K562 (cell line): ENCODE results near the gene ING2. TPM values are rescaled to one million over a fixed set of nuclear protein-coding genes. Genes with fewer than 3 reads are reported as not detected.

Source experiments
- C11orf30 ChIP-seq: fragments of 450-650 bp; IDR thresholded peaks from 2 replicates; pipeline ENCODE4 v1.6.1; 2016; ENCODE audit warnings: low read depth, mild to moderate bottlenecking
- CBX8 ChIP-seq: fragments of 200-600 bp; sonication (generic); IDR thresholded peaks from 2 replicates; pipeline ENCODE4 v1.6.1; 2012; ENCODE audit warnings: borderline replicate concordance, mixed run types, low read depth, mild to moderate bottlenecking, moderate library complexity, mixed read lengths, low read length, control low read depth, inconsistent platforms; ENCODE audit not compliant: poor library complexity, severe bottlenecking; ENCODE audit errors: extremely low read depth
- CREB1 ChIP-seq, 2 experiments: sonication (generic) in 1 of 2; formaldehyde crosslinking in 1 of 2; IDR thresholded peaks; 2 replicates each; pipeline versions ENCODE4 v1.6.1 to v1.8.0; 2012 to 2022; ENCODE audit warnings: inconsistent platforms in 1 of 2, mild to moderate bottlenecking in 1 of 2, missing genetic modification reagents in 1 of 2, moderate library complexity in 1 of 2
- CTBP1 ChIP-seq: fragments of 450-650 bp; IDR thresholded peaks from 2 replicates; pipeline ENCODE4 v1.6.1; 2016; ENCODE audit warnings: borderline replicate concordance
- EP300 ChIP-seq: IDR thresholded peaks from 2 replicates; pipeline ENCODE4 v1.6.1; 2012; ENCODE audit warnings: low read length, improper control_type of control experiment
- HDAC1 ChIP-seq, 2 experiments: fragments of 450-650 bp; IDR thresholded peaks; 2 replicates each; pipeline ENCODE4 v1.6.1; 2016 to 2017; ENCODE audit warnings: inconsistent platforms in 1 of 2, mild to moderate bottlenecking in 1 of 2, moderate library complexity in 1 of 2
- HEY1 ChIP-seq: fragments of 250-450 bp; sonication (Bioruptor Pico); IDR thresholded peaks from 2 replicates; pipeline ENCODE4 v1.5.0; 2020; ENCODE audit warnings: mild to moderate bottlenecking, moderate library complexity, borderline replicate concordance
- HIVEP1 ChIP-seq: fragments of 250-450 bp; sonication (Bioruptor Pico); IDR thresholded peaks from 2 replicates; pipeline ENCODE4 v1.4.0; 2020; ENCODE audit warnings: mild to moderate bottlenecking
- NEUROD1 ChIP-seq: fragments of 150-350 bp; IDR thresholded peaks from 2 replicates; pipeline ENCODE4 v1.6.1; 2014; ENCODE audit warnings: borderline replicate concordance, low read length, low read depth; ENCODE audit not compliant: partially characterized antibody
- POLR2AphosphoS5 ChIP-seq: IDR thresholded peaks from 2 replicates; pipeline ENCODE4 v1.6.1; 2011; ENCODE audit warnings: mild to moderate bottlenecking, low read depth, low read length, moderate library complexity; ENCODE audit not compliant: control insufficient read depth, insufficient read depth
- POLR2H ChIP-seq: IDR thresholded peaks from 2 replicates; pipeline ENCODE4 v1.6.1; 2016; ENCODE audit warnings: missing genetic modification characterization, low read depth, mild to moderate bottlenecking, control low read depth, missing compliant biosample characterization, moderate library complexity
- SNRNP70 ChIP-seq: fragments of 200-400 bp; formaldehyde crosslinking; optimal IDR thresholded peaks from 2 replicates; pipeline ENCODE3; 2017; ENCODE audit warnings: low read depth, low read length
- STAT5A ChIP-seq: IDR thresholded peaks from 2 replicates; pipeline ENCODE4 v1.6.1; 2012; ENCODE audit warnings: low read length, inconsistent platforms, borderline replicate concordance
- TARDBP ChIP-seq: fragments of 450-650 bp; IDR thresholded peaks from 2 replicates; pipeline ENCODE4 v1.6.1; 2016
- TSC22D4 ChIP-seq: fragments of 450-650 bp; IDR thresholded peaks from 2 replicates; pipeline ENCODE4 v1.6.1; 2016; ENCODE audit warnings: missing genetic modification characterization, missing biosample characterization, control low read depth
- ZBTB8A ChIP-seq: fragments of 450-650 bp; IDR thresholded peaks from 2 replicates; pipeline ENCODE4 v1.6.1; 2018; ENCODE audit warnings: mild to moderate bottlenecking, moderate library complexity; ENCODE audit not compliant: partially characterized antibody
- ZFP36 ChIP-seq: fragments of 150-350 bp; IDR thresholded peaks from 2 replicates; pipeline ENCODE4 v1.6.1; 2018; ENCODE audit warnings: low read length, low read depth; ENCODE audit not compliant: partially characterized antibody
- ZNF24 ChIP-seq: fragments of 450-650 bp; IDR thresholded peaks from 2 replicates; pipeline ENCODE4 v1.6.1; 2016
- ZNF511 ChIP-seq: sonication (generic); formaldehyde crosslinking; IDR thresholded peaks from 2 replicates; pipeline ENCODE4 v1.8.0; 2022; ENCODE audit warnings: mild to moderate bottlenecking, missing genetic modification reagents
- ZNF592 ChIP-seq: fragments of 450-650 bp; IDR thresholded peaks from 2 replicates; pipeline ENCODE4 v1.6.1; 2017; ENCODE audit warnings: antibody characterized with exemption, mild to moderate bottlenecking
- polyA plus RNA-seq, 8 experiments: library from polyadenylated mRNA; depleted of rRNA in 4 of 8; stranded (reverse) in 5 of 8; unstranded in 3 of 8; fragments of >200 nt; fragmentation: Nextera tagmentation in 2 of 8; fragmentation: Illumina TruSeq in 1 of 8; extraction: Ambion mirVana in 2 of 8; extraction: Trizol in 1 of 8; gene quantifications; 2 replicates each; pipeline versions ENCODE4 v1.2.1 to v1.2.3, GENCODE V29; 2011 to 2014; ENCODE audit warnings: inconsistent platforms in 1 of 8, missing spikeins in 1 of 8
- total RNA-seq, 7 experiments: library from RNA; depleted of rRNA in 6 of 7; stranded (reverse); fragments of >200 nt in 6 of 7; fragmentation: Illumina TruSeq in 2 of 7; extraction: Trizol in 2 of 7; gene quantifications; 2 replicates each; pipeline versions ENCODE4 v1.2.1 to v1.2.3, GENCODE V29; 2011 to 2021; ENCODE audit warnings: low replicate concordance in 1 of 7
- TF ChIP-seq, protein P1 (sequence below): fragments of 250-450 bp; sonication (Bioruptor Pico); IDR thresholded peaks from 2 replicates; pipeline ENCODE4 v1.8.0; 2021; ENCODE audit warnings: borderline replicate concordance, mild to moderate bottlenecking, moderate library complexity; ENCODE audit not compliant: poor library complexity, severe bottlenecking
- TF ChIP-seq, protein P2 (sequence below): fragments of 450-650 bp; IDR thresholded peaks from 2 replicates; pipeline ENCODE4 v1.6.1; 2016; ENCODE audit warnings: missing biosample characterization, missing genetic modification characterization

The ING2 gene
- total and polyA plus RNA-seq, 9 of the 15 experiments (the other 6 are each of a cell fraction or from before 2014, with no cell fraction given): 2.9 to 21.4 (median 12.4) TPM

DNA sequence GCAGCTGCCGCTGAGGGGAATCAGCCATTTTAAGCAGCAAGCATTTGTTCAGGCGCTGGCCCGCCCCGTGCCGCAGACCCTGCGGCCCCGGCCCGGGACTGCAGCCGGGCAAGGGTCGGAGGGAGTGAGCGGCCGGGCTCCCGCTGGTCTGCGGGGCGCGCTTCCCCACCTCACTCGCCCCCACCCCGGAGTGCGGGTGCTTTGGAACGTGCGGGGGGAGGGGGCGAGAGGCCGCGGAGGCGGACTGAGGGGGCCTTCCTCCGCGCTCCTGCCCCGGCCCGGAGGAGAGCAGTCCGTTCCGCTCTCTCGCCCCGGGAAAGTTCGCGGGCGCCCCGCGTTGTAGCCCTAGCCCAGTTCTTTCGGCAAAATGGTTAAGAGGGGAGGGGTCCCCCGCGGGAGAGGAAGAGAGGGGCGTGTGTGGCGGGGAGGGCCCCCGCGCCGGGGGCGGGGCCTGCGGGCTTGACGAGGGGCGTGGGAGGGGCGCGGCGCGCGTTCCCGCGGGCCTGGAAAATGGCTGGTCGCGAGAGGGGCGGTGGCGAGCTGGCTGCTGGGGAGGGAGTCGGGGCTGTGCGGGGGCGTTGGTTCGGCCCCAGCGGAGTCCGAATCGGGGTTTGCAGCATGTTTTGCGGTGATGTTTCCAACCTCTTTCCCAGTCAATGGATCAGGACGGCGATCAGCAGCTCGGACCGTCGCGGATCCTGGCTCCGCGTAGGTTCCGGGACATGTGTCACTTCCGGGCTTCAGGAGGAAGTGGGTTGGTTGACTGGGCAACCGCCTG lies 942 bp downstream of the ING2 start (continued):
- TF ChIP-seq, protein P1, sequence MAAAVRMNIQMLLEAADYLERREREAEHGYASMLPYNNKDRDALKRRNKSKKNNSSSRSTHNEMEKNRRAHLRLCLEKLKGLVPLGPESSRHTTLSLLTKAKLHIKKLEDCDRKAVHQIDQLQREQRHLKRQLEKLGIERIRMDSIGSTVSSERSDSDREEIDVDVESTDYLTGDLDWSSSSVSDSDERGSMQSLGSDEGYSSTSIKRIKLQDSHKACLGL (CRISPR knock-in tag): no peak
- TF ChIP-seq ZNF24 (peak; percentile 57), STAT5A (no peak), ZBTB8A (no peak), HIVEP1 (CRISPR knock-in tag) (no peak), ZFP36 (no peak), EP300 (no peak), TSC22D4 (tag) (no peak), POLR2AphosphoS5 (peak; percentile 82), CTBP1 (peak; percentile 17; the same call in 1 of the 2 replicates), CBX8 (no peak), ZNF511 (CRISPR knock-in tag) (no peak), ZNF592 (no peak), CREB1 (IDR thresholded peaks at IDR 0.05) (peak; percentile 67), CREB1 (CRISPR knock-in tag; IDR thresholded peaks at IDR 0.05) (peak; percentile 75), C11orf30 (peak; percentile 57; the same call in 1 of the 2 replicates), SNRNP70 (no peak), TARDBP (no peak), HDAC1 (IDR thresholded peaks at IDR 0.05) (no peak), NEUROD1 (peak; percentile 57), POLR2H (tag) (no peak), HEY1 (CRISPR knock-in tag) (no peak)
- TF ChIP-seq, protein P2, sequence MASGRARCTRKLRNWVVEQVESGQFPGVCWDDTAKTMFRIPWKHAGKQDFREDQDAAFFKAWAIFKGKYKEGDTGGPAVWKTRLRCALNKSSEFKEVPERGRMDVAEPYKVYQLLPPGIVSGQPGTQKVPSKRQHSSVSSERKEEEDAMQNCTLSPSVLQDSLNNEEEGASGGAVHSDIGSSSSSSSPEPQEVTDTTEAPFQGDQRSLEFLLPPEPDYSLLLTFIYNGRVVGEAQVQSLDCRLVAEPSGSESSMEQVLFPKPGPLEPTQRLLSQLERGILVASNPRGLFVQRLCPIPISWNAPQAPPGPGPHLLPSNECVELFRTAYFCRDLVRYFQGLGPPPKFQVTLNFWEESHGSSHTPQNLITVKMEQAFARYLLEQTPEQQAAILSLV (tag): no peak
